Astrocyte (in vitro differentiated cells and primary cell): ENCODE measurements around the gene UNC5C.
"Not testable (repeated sequence)": the region's sequence is repeated elsewhere in the genome, so short reads cannot be mapped to it uniquely, and the experiment has no call there.

Source experiments
- EZH2 ChIP-seq: IDR thresholded peaks from 2 replicates; pipeline ENCODE4 v1.6.1; 2012; ENCODE audit warnings: mild to moderate bottlenecking, low read length, inconsistent platforms; ENCODE audit not compliant: insufficient read depth
- TF ChIP-seq, protein P1 (sequence below): IDR thresholded peaks from 2 replicates; pipeline ENCODE4 v1.5.1; 2011; ENCODE audit warnings: low read depth, mild to moderate bottlenecking, inconsistent platforms, low read length, moderate library complexity; ENCODE audit not compliant: insufficient read depth

DNA sequence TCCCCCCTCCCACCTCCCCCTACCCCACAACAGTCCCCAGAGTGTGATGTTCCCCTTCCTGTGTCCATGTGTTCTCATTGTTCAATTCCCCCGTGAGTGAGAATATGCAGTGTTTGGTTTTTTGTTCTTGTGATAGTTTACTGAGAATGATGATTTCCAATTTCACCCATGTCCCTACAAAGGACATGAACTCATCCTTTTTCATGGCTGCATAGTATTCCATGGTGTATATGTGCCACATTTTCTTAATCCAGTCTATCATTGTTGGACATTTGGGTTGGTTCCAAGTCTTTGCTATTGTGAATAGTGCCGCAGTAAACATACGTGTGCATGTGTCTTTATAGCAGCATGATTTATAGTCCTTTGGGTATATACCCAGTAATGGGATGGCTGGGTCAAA is 377.4 kb downstream of the UNC5C start:
- TF ChIP-seq, protein P1, sequence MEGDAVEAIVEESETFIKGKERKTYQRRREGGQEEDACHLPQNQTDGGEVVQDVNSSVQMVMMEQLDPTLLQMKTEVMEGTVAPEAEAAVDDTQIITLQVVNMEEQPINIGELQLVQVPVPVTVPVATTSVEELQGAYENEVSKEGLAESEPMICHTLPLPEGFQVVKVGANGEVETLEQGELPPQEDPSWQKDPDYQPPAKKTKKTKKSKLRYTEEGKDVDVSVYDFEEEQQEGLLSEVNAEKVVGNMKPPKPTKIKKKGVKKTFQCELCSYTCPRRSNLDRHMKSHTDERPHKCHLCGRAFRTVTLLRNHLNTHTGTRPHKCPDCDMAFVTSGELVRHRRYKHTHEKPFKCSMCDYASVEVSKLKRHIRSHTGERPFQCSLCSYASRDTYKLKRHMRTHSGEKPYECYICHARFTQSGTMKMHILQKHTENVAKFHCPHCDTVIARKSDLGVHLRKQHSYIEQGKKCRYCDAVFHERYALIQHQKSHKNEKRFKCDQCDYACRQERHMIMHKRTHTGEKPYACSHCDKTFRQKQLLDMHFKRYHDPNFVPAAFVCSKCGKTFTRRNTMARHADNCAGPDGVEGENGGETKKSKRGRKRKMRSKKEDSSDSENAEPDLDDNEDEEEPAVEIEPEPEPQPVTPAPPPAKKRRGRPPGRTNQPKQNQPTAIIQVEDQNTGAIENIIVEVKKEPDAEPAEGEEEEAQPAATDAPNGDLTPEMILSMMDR, result not testable (repeated sequence)
- TF ChIP-seq EZH2, result not testable (repeated sequence)
